A549 (cell line): ENCODE measurements around the gene SNAP25. TPM values are rescaled to one million over a fixed set of nuclear protein-coding genes. Genes with fewer than 3 reads are reported as not detected.

Experiments
- ATAC-seq, 2 experiments: fragments of 200-7000 bp in 1 of 2; fragments of >200 bp in 1 of 2; cut with Nextera tagmentation in 1 of 2; cut with Tn5 transposase in 1 of 2; 3 replicates each; pipeline versions ENCODE4 v1.8.0 to v1.9.1; 2018 to 2020; ENCODE audit warnings: mild to moderate bottlenecking in 1 of 2, moderate library complexity in 1 of 2
- CTCF ChIA-PET: fragments of 300-600 bp; sonication (Branson Sonifier 250); formaldehyde crosslinking; extraction: SDS; loops from one replicate; lab custom pipeline; 2021; ENCODE audit warnings: antibody characterized with exemption, inconsistent platforms; lab: Yijun Ruan, JAX
- POLR2A ChIA-PET: fragments of 350-600 bp; formaldehyde crosslinking; extraction: SDS; loops from one replicate; lab custom pipeline; 2021; ENCODE audit warnings: antibody characterized with exemption, inconsistent platforms; lab: Yijun Ruan, JAX
- DNase-seq, 2 experiments: peaks; one replicate each; pipeline versions ENCODE4 v3.0.0 to v3.0.0-alpha.2; 2011 to 2016; ENCODE audit warnings: low read depth in 1 of 2, low spot score in 1 of 2
- FAIRE-seq: peaks from 2 replicates; lab custom pipeline; 2011; peaks lifted over from hg19 to GRCh38; lab: Jason Lieb, UNC
- H3K27ac ChIP-seq, 2 experiments: fragments of >200 bp; sonication (Bioruptor Twin); formaldehyde crosslinking; 3 replicates each; pipeline ENCODE4 v1.5.1; 2016 to 2017
- H3K4me1 ChIP-seq: fragments of >200 bp; sonication (Bioruptor Twin); formaldehyde crosslinking; 3 replicates; pipeline ENCODE4 v1.6.1; 2016
- H3K4me2 ChIP-seq: fragments of >200 bp; sonication (Bioruptor Twin); formaldehyde crosslinking; 3 replicates; pipeline ENCODE4 v1.6.1; 2016
- H3K4me3 ChIP-seq: fragments of >200 bp; sonication (Bioruptor Twin); formaldehyde crosslinking; 3 replicates; pipeline ENCODE4 v1.5.1; 2016
- H3K9me3 ChIP-seq: fragments of >200 bp; sonication (Bioruptor Twin); formaldehyde crosslinking; 3 replicates; pipeline ENCODE4 v1.6.1; 2016
- ATOH8 ChIP-seq: fragments of 250-450 bp; sonication (Bioruptor Pico); IDR thresholded peaks from 2 replicates; pipeline ENCODE4 v1.5.0; 2020; ENCODE audit warnings: low read depth, mild to moderate bottlenecking, moderate library complexity
- BCL3 ChIP-seq: fragments of >200 bp; sonication (Bioruptor Twin); formaldehyde crosslinking; IDR thresholded peaks from 3 replicates; pipeline ENCODE4 v1.6.1; 2016
- CHD2 ChIP-seq: fragments of 150-350 bp; IDR thresholded peaks from 2 replicates; pipeline ENCODE4 v1.6.1; 2014; ENCODE audit warnings: low read length; ENCODE audit not compliant: partially characterized antibody
- CHD4 ChIP-seq: fragments of 200-600 bp; sonication (generic); IDR thresholded peaks from 2 replicates; pipeline ENCODE4 v1.6.1; 2016; ENCODE audit warnings: antibody characterized with exemption, mild to moderate bottlenecking, borderline replicate concordance
- E2F6 ChIP-seq: IDR thresholded peaks from 2 replicates; pipeline ENCODE4 v1.6.1; 2012; ENCODE audit warnings: low read depth, borderline replicate concordance
- EHMT2 ChIP-seq: fragments of 200-600 bp; sonication (generic); IDR thresholded peaks from 2 replicates; pipeline ENCODE4 v1.6.1; 2016; ENCODE audit warnings: antibody characterized with exemption, low read depth, mild to moderate bottlenecking, moderate library complexity
- ESRRA ChIP-seq: fragments of 150-350 bp; IDR thresholded peaks from 2 replicates; pipeline ENCODE4 v1.6.1; 2014; ENCODE audit warnings: mild to moderate bottlenecking, low read length, borderline replicate concordance
- FOSB ChIP-seq: fragments of 250-450 bp; sonication (Bioruptor Pico); IDR thresholded peaks from 2 replicates; pipeline ENCODE4 v1.5.0; 2020; ENCODE audit warnings: mild to moderate bottlenecking, moderate library complexity
- FOSL2 ChIP-seq, 2 experiments: fragments of 450-650 bp in 1 of 2; fragments of >200 bp in 1 of 2; sonication (Bioruptor Twin) in 1 of 2; formaldehyde crosslinking; IDR thresholded peaks; 2 replicates each; pipeline versions ENCODE4 v1.5.0 to v1.6.1; 2016 to 2020; ENCODE audit warnings: mild to moderate bottlenecking in 1 of 2, moderate library complexity in 1 of 2
- FOXS1 ChIP-seq: fragments of 250-450 bp; sonication (Bioruptor Pico); IDR thresholded peaks from 2 replicates; pipeline ENCODE4 v1.5.0; 2020; ENCODE audit warnings: mild to moderate bottlenecking, moderate library complexity
- HOXA7 ChIP-seq: fragments of 250-450 bp; sonication (Bioruptor Pico); IDR thresholded peaks from 2 replicates; pipeline ENCODE4 v1.5.0; 2020; ENCODE audit warnings: mild to moderate bottlenecking, moderate library complexity
- HOXB13 ChIP-seq: fragments of 250-450 bp; sonication (Bioruptor Pico); IDR thresholded peaks from 2 replicates; pipeline ENCODE4 v1.5.0; 2020; ENCODE audit warnings: low read depth, mild to moderate bottlenecking, moderate library complexity
- JUN ChIP-seq, 2 experiments: fragments of >200 bp; sonication (Bioruptor Twin); formaldehyde crosslinking; IDR thresholded peaks; 2 replicates in 1 of 2; 3 replicates in 1 of 2; pipeline ENCODE4 v1.6.1; 2016 to 2017
- JUNB ChIP-seq: fragments of >200 bp; sonication (Bioruptor Twin); formaldehyde crosslinking; IDR thresholded peaks from 2 replicates; pipeline ENCODE4 v1.6.1; 2016
- KDM1A ChIP-seq: fragments of 200-600 bp; sonication (generic); IDR thresholded peaks from 2 replicates; pipeline ENCODE4 v1.6.1; 2016; ENCODE audit warnings: low read depth, mild to moderate bottlenecking
- MAX ChIP-seq: IDR thresholded peaks from 2 replicates; pipeline ENCODE4 v1.6.1; 2012
- MYC ChIP-seq: IDR thresholded peaks from 2 replicates; pipeline ENCODE4 v1.6.1; 2012; ENCODE audit warnings: mild to moderate bottlenecking, inconsistent platforms, low read length, improper control_type of control experiment, borderline replicate concordance
- NPAS2 ChIP-seq: fragments of 250-450 bp; sonication (Bioruptor Pico); IDR thresholded peaks from 2 replicates; pipeline ENCODE4 v1.8.0; 2022; ENCODE audit warnings: mild to moderate bottlenecking, moderate library complexity, borderline replicate concordance
- POLR2A ChIP-seq: IDR thresholded peaks from 2 replicates; pipeline ENCODE4 v1.6.1; 2012; ENCODE audit warnings: mild to moderate bottlenecking, low read length
- RARB ChIP-seq: fragments of 250-450 bp; sonication (Bioruptor Pico); IDR thresholded peaks from 2 replicates; pipeline ENCODE4 v1.8.0; 2021; ENCODE audit warnings: mild to moderate bottlenecking, moderate library complexity
- RNF2 ChIP-seq: fragments of 200-600 bp; sonication (generic); IDR thresholded peaks from 2 replicates; pipeline ENCODE4 v1.6.1; 2016; ENCODE audit warnings: low read depth, mild to moderate bottlenecking, antibody characterized with exemption, moderate library complexity, borderline replicate concordance
- SMC3 ChIP-seq: fragments of >200 bp; sonication (Bioruptor Twin); formaldehyde crosslinking; IDR thresholded peaks from 3 replicates; pipeline ENCODE4 v1.6.1; 2018; ENCODE audit warnings: inconsistent platforms
- SREBF2 ChIP-seq: fragments of 450-650 bp; IDR thresholded peaks from 2 replicates; pipeline ENCODE4 v1.6.1; 2014; ENCODE audit warnings: mild to moderate bottlenecking, moderate library complexity
- USF2 ChIP-seq: fragments of 450-650 bp; IDR thresholded peaks from 2 replicates; pipeline ENCODE4 v1.6.1; 2014; ENCODE audit warnings: antibody characterized with exemption
- ZC3H11A ChIP-seq: fragments of 450-650 bp; IDR thresholded peaks from 2 replicates; pipeline ENCODE4 v1.6.1; 2014; ENCODE audit warnings: antibody characterized with exemption, mild to moderate bottlenecking
- ZFP36 ChIP-seq: fragments of 450-650 bp; IDR thresholded peaks from 2 replicates; pipeline ENCODE4 v1.6.1; 2014; ENCODE audit warnings: borderline replicate concordance; ENCODE audit not compliant: partially characterized antibody
- ZNF302 ChIP-seq: fragments of 250-450 bp; sonication (Bioruptor Pico); IDR thresholded peaks from 2 replicates; pipeline ENCODE4 v1.9.0; 2021; ENCODE audit warnings: inconsistent platforms, mild to moderate bottlenecking, moderate library complexity
- ZSCAN20 ChIP-seq: fragments of 250-450 bp; sonication (Bioruptor Pico); IDR thresholded peaks from 2 replicates; pipeline ENCODE4 v1.8.0; 2022; ENCODE audit warnings: mild to moderate bottlenecking, moderate library complexity
- WGBS: methylation state at CpG from one replicate; pipeline ENCODE4 v1.1.6; 2017; ENCODE audit errors: missing lambda C conversion rate; 5-methylcytosine and 5-hydroxymethylcytosine counted together
- polyA plus RNA-seq, 4 experiments: library from polyadenylated mRNA; depleted of rRNA in 3 of 4; stranded (reverse); fragments of >200 nt; fragmentation: RNase III in 1 of 4; extraction: RNeasy Plus Mini Kit Qiagen cat#74134 plus additional on column Dnase treatment in 1 of 4; gene quantifications; 2 replicates in 3 of 4; 3 replicates in 1 of 4; pipeline ENCODE4 v1.2.3, GENCODE V29; 2011 to 2017
- TF ChIP-seq, protein P1 (sequence below): fragments of 200-600 bp; sonication (generic); IDR thresholded peaks from 2 replicates; pipeline ENCODE4 v1.6.1; 2016; ENCODE audit warnings: antibody characterized with exemption, mild to moderate bottlenecking, moderate library complexity
- TF ChIP-seq, protein P2 (sequence below): fragments of >200 bp; sonication (Bioruptor Twin); formaldehyde crosslinking; IDR thresholded peaks from 2 replicates; pipeline ENCODE4 v1.6.1; 2016

The SNAP25 gene
- polyA plus RNA-seq, 2 of the 4 experiments (the other 2 are of a cell fraction), result 39.6 to 53.6 TPM

DNA sequence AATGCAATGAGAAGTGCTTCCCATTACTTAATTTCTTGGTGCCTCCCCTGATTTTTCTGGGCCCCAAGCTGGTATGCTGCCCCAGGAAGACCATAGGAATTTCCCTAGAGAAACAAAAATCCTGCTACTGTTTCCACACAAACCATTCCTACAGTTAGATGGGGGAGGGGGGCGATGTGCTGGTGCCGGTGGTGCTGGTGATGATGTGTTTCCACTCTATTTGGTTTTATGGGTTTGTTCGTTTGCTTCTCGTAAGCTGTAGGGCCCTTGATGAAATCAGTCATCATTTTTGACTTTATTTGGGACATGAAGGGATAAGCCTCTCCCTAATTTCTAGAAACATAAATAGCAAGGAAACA, 110.2 kb downstream of the SNAP25 start:
- WGBS, result 12% methylated on average over 4 of the region's 4 CpGs
- peak overlapping the region; percentile 87 to 91 for H3K27ac ChIP-seq
- H3K4me3 ChIP-seq, result peak overlapping the region; percentile 45
- TF ChIP-seq HOXB13 (CRISPR knock-in tag) (no peak), JUN (IDR thresholded peaks at IDR 0.05) (0 out of 5 replicates have a peak, but pooled peaks of 1 of the 2 experiments have one; percentile 27), SREBF2 (no peak), POLR2A (no peak), KDM1A (no peak), E2F6 (no peak), USF2 (no peak), RNF2 (no peak), ATOH8 (CRISPR knock-in tag) (no peak), ZFP36 (no peak), HOXA7 (no peak), CHD4 (no peak), ESRRA (no peak), JUNB (no peak), ZSCAN20 (no peak), FOXS1 (CRISPR knock-in tag) (no peak), FOSL2 (IDR thresholded peaks at IDR 0.05) (no peak), FOSL2 (CRISPR knock-in tag; IDR thresholded peaks at IDR 0.05) (no peak), CHD2 (no peak), BCL3 (no peak), NPAS2 (no peak), RARB (CRISPR knock-in tag) (0 out of 2 replicates have a peak, but pooled peaks have one; percentile 16), FOSB (CRISPR knock-in tag) (no peak), SMC3 (peak; percentile 2; the same call in 1 of the 3 replicates), EHMT2 (no peak), MAX (0 out of 2 replicates have a peak, but pooled peaks have one; percentile 12), ZNF302 (CRISPR knock-in tag) (no peak), MYC (no peak), ZC3H11A (no peak)
- TF ChIP-seq, protein P1, sequence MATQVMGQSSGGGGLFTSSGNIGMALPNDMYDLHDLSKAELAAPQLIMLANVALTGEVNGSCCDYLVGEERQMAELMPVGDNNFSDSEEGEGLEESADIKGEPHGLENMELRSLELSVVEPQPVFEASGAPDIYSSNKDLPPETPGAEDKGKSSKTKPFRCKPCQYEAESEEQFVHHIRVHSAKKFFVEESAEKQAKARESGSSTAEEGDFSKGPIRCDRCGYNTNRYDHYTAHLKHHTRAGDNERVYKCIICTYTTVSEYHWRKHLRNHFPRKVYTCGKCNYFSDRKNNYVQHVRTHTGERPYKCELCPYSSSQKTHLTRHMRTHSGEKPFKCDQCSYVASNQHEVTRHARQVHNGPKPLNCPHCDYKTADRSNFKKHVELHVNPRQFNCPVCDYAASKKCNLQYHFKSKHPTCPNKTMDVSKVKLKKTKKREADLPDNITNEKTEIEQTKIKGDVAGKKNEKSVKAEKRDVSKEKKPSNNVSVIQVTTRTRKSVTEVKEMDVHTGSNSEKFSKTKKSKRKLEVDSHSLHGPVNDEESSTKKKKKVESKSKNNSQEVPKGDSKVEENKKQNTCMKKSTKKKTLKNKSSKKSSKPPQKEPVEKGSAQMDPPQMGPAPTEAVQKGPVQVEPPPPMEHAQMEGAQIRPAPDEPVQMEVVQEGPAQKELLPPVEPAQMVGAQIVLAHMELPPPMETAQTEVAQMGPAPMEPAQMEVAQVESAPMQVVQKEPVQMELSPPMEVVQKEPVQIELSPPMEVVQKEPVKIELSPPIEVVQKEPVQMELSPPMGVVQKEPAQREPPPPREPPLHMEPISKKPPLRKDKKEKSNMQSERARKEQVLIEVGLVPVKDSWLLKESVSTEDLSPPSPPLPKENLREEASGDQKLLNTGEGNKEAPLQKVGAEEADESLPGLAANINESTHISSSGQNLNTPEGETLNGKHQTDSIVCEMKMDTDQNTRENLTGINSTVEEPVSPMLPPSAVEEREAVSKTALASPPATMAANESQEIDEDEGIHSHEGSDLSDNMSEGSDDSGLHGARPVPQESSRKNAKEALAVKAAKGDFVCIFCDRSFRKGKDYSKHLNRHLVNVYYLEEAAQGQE, result no peak
- TF ChIP-seq, protein P2, sequence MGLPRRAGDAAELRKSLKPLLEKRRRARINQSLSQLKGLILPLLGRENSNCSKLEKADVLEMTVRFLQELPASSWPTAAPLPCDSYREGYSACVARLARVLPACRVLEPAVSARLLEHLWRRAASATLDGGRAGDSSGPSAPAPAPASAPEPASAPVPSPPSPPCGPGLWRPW, result no peak
- ATAC-seq (peak; percentile 40 to 45; a peak in 4 of 6 replicates), DNase-seq (peak in 1 of 2 experiments; percentile 44), FAIRE-seq (no peak)
- peaks cover 36% of the 10 kb centered on the region for H3K4me1 ChIP-seq
- H3K4me2 ChIP-seq, result peak overlapping the region; percentile 84
- ChIA-PET CTCF (interaction anchor here (0.7 to 3.1 kb wide), 7 partner anchors 8 to 351 kb away, joined by 3 to 9 read pairs (median 4); no protein-coding TSS in a partner anchor), POLR2A (interaction anchor here (1.6 to 2.0 kb wide), 2 partner anchors 23 to 105 kb away, joined by 5 to 14 read pairs; no protein-coding TSS in a partner anchor)
- no peaks in the 10 kb centered on the region for H3K9me3 ChIP-seq
